Measurements from ENCODE around the gene RGS9BP.
"Not testable (repeated sequence)": the region's sequence is repeated elsewhere in the genome, so short reads cannot be mapped to it uniquely, and the experiment has no call there.

The RGS9BP gene

DNA sequence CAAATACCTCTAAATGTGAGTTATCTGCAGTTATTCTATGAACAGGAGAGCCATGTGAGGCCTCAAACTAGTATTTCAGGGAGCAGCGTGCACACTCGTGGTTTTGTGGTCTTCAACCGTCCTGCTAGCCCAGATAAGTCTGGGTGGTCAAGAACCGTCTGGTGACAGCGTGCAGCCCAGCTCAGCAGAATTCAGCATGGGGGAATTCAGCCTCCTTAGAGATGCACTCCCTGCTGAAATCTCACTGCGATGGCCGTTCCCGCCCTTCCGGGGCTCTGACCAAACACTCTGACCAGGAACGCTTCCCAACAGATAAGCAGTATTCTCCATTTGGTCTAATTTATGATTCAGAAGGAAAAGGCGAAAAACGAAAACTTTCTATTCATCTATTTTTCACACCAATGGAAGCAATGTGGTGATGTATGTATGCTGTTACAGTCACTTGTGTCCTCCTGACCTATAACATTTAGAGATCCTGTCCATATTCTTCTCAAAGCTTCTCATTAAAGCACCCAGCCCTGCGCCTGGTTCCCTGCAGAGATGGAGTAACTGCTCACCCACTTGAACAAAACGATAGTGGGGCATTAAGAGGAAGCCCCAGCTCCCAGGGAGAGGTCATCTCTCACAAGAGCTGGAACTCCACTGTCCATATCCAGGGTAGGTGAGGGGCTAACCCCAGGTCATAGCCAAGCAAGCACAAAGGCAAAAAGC is 3.6 kb upstream of the RGS9BP start:
- DNase-seq (ENCODE audit: low read depth): no peak

DNA sequence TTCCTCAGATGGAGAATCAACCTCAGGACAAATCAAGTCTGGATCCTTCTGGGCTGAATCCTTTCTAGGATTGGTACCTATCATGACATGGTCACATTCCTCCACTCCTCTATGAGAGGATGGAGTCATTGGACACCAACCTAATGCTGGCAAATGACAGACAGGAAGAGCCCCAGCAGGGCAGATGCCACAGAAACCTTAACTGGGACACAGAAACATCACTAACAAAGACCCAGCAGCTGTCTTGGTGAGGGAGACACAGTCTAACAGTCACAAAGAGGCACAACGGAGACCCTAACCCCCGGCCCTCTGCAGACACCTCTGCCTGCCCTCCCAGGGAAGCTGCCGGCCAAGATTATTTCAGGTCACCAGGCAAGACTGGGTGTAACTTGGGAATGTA is 2.8 kb upstream of the RGS9BP start:
- no peak for DNase-seq (ENCODE audit: low read depth)

DNA sequence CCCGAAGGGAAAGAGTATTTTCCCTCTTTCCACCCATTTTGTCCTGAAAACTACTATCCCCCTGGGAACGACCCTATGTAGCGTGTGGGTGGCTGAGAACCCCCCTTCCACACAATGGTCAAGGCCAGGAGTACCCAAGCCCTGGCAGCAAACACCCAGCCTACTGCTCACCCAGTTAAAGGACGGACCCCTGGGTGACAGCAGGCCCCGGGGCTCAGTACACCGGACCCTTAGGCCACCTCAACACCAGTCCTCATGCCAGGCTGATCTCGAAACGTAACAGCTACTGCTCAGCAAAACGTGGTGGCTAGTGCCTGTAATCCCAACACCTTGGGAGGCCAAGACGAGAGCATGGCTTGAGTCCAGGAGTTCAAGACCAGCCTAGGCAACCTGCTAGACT is 2.1 kb upstream of the RGS9BP start:
- DNase-seq (ENCODE audit: low read depth): no peak

DNA sequence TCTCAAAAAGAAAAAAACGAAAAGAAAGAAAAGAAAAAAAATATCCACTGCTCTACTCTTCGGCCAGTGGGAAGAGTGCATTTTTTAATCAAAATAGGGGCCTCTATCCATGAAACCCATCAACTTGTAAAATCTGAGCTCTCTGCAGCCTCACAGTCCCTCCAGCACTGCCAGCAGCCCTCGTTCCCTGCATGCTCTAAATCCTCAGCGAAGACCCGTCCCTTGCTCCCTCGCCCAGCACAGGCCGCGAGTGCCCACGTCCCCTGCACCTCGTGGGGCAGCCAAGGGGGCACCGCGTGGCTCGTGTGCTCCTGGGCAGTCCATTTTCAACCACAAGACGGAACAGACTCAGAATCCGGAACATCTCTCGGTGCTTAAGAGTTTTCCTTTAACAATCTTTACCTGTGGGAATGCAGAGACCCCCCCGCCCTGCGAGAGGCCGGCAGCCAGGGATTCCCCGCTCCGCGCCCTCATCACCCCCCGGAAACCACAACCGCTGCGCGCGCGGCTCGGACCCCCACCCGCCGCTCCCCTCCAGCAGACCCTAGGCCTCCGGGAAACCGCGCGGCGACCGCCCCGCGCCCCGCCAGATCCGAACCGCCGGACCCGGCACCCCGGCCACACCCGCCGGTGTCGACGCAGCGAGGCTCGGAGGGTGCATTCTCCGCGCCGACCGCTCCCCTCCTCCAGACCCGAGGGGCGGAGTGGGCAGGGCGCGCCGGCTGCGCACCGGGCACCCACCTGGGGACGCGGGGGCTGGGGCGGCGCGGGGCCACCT is 1.3 kb upstream of the RGS9BP start:
- DNase-seq (ENCODE audit: low read depth): no peak

GRCh38 chr19:32674931-32675719 is 523 bp upstream of the RGS9BP start, which contains the start of gene ANKRD27:
Gene ANKRD27, minus strand, starts transcription at chr19:32675180. Its CDS starts 16,165 bp downstream, at chr19:32659015.
- peak; percentile 100 for DNase-seq (ENCODE audit: low read depth)

DNA sequence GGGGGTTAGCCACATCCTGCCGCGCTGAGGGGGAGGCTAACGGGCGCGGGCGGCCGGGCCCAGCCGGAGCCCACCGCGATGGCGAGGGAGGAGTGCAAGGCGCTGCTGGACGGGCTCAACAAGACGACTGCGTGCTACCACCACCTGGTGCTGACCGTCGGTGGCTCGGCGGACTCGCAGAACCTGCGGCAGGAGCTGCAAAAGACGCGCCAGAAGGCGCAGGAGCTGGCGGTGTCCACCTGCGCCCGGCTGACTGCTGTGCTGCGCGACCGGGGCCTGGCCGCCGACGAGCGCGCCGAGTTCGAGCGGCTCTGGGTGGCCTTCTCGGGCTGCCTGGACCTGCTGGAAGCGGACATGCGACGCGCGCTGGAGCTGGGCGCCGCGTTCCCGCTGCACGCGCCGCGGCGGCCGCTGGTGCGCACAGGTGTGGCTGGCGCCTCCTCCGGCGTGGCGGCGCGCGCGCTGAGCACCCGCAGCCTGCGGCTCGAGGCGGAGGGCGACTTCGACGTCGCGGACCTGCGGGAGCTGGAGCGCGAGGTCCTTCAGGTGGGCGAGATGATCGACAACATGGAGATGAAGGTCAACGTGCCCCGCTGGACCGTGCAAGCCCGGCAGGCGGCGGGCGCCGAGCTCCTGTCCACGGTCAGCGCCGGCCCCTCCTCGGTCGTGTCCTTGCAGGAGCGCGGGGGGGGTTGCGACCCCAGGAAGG is 692 bp downstream of the RGS9BP start:
- DNase-seq (ENCODE audit: low read depth): no peak

- DNase-seq (ENCODE audit: low read depth): no peak
Measured at GRCh38 chr19:32676895-32677359, 1.3 kb downstream of the RGS9BP start.

DNA sequence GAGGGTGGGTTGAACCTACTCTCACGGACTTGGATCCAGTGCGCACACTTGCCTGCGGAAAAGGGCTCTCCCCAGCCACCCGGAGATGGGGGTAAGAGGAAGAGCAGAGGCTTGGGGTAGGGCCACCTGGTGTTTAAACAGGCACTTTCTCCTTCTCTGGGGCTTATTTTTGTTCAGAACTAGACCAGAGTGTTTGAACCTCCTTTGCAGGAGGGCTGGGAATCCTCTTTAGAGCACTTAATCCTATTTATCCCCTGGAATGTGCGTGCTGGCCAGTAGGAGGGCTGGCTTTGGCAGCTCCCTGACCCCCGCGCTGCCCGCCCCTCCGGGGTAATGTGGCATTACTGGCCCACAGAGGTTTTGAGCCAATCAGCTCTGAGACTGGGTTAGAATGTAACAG is 2.0 kb downstream of the RGS9BP start:
- no peak for DNase-seq (ENCODE audit: low read depth)

DNA sequence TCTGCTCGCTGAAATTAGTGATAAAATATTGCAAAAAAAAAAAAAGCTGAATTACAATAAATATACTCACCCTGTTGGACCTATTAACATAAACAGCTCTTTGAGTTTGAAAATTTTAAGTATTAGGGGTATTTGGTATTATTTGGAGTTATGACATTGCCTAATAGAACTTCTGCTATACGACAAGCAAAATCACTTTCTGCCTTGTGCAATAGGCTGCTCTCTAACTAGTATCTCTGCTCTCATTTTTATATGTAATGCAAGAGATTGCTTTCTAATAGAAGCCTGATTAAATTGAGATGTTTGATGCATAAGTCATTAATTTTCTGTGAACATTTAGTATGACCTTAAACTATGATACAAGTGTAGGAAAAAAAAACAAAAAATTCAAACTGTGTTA is 5.3 kb downstream of the RGS9BP start:
- DNase-seq (ENCODE audit: low read depth): no peak

- no peak for DNase-seq (ENCODE audit: low read depth)
Measured at GRCh38 chr19:32682317-32682716, 6.7 kb downstream of the RGS9BP start.

DNA sequence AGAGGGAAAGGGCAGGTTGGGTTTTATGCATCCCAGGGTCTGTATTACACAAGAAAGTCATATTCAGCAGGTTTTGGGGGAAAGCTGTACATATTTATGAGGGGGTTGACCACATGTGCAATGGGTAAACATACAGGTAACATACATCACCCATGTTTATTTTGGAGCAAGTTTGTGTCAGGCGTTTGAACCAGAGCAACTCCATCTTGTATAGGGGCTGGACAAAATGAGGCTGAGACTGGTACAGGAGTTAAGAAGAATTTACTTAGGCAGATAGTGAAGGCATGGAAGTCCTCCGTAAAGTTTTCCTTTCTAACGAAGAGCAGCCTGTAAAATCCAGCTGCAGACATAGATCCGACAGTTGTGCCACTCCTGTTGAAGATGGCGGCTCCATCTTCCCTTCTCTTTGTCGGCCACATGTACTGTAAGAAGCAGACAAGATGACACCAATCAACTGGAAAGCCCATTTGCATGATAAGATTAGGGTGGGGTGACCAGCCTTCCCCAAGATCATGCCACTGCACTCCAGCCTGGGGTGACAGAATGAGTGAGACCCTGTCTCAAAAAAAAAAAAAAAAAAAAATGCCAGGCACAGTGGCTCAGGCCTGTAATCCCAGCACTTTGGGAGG is 11.3 kb downstream of the RGS9BP start:
- DNase-seq (ENCODE audit: low read depth): no peak

GRCh38 chr19:32687681-32688080 is 12.0 kb downstream of the RGS9BP start:
- DNase-seq (ENCODE audit: low read depth): no peak

- DNase-seq (ENCODE audit: low read depth): no peak
Measured at GRCh38 chr19:32688311-32688710, 12.7 kb downstream of the RGS9BP start.

GRCh38 chr19:32691291-32691951 is 15.8 kb downstream of the RGS9BP start, which contains the start of gene NUDT19:
Gene NUDT19, plus strand, starts transcription at chr19:32691821. Its CDS starts 140 bp downstream, at chr19:32691961.
- peak; percentile 88 for DNase-seq (ENCODE audit: low read depth)

DNA sequence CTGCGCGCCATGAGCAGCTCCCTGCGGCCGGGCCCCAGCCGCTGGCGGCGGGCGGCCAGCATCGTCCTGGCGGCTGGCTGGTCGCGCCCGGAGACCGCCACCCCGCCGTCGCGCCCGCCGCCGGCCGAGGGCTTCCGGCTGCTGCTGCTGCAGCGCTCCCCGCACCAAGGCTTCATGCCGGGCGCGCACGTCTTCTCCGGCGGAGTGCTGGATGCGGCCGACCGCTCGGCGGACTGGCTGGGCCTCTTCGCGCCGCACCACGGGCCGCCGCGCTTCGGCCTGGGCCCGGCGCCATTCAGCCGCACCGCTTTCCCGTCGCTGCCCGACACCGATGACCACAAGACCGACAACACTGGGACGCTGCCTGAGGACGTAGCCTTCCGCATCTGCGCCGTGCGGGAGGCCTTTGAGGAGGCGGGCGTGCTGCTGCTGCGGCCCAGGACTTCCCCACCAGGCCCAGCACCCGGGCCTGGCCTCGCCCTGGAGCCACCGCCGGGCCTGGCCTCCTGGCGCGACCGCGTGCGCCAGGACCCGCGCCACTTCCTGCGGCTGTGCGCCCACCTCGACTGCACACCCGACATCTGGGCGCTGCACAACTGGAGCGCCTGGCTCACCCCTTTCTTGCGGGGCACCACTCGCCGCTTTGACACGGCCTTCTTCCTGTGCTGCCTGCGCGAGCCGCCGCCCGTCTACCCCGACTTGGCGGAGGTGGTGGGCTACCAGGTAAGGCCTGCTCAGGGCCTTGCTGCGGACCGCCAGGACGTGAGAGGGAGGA is 16.5 kb downstream of the RGS9BP start:
- DNase-seq (ENCODE audit: low read depth): no peak

GRCh38 chr19:32692727-32693061 is 17.0 kb downstream of the RGS9BP start:
- DNase-seq (ENCODE audit: low read depth): no peak

GRCh38 chr19:32693151-32694108 is 17.8 kb downstream of the RGS9BP start:
- not testable (repeated sequence) for DNase-seq (ENCODE audit: low read depth)

GRCh38 chr19:32694316-32694715 is 18.7 kb downstream of the RGS9BP start:
- DNase-seq (ENCODE audit: low read depth): not testable (repeated sequence)

DNA sequence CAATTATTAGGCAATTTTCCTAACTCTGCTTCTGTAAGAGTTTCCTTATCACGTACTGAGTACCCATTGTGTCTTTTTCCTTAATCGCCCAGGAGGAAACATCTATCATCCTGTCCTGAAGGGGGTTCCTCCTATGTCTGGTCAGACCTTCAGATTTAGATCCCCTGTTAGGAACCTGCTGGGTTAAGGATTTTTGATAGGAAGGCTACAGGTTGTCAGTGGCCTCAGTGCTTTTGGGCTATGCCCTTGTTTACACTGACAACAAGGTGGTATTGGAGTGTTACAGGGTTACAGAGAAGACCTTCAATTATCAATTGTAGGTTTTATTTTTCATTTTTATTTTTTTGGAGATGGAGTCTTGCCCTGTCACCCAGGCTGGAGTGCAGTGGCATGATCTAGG is 19.2 kb downstream of the RGS9BP start:
- DNase-seq (ENCODE audit: low read depth): not testable (repeated sequence)
